H1 (cell line): Measurements from ENCODE around the gene USH1C. TPM values are rescaled to one million over a fixed set of nuclear protein-coding genes. Genes with fewer than 3 reads are reported as not detected.

Experiments used
- CTCF ChIA-PET: fragments of 300-600 bp; sonication (Branson Sonifier 250); formaldehyde crosslinking; loops from one replicate; lab custom pipeline; 2021; ENCODE audit not compliant: partially characterized antibody; lab: Charles Lee
- POLR2A ChIA-PET: fragments of 300-600 bp; sonication (Branson Sonifier 250); formaldehyde crosslinking; loops from one replicate; lab custom pipeline; 2021; ENCODE audit warnings: inconsistent platforms; ENCODE audit not compliant: partially characterized antibody; lab: Charles Lee
- DNase-seq, 2 experiments: peaks; one replicate each; pipeline versions ENCODE4 v3.0.0 to v3.0.0-alpha.2; 2010 to 2022; ENCODE audit warnings: low spot score in 2 of 2, low read depth in 1 of 2, mixed read lengths in 1 of 2
- FAIRE-seq: peaks from 2 replicates; lab custom pipeline; 2011; peaks lifted over from hg19 to GRCh38; lab: Jason Lieb, UNC
- H2AFZ ChIP-seq: 2 replicates; pipeline ENCODE4 v1.8.1; 2012; ENCODE audit warnings: low read length, inconsistent platforms
- H2AK5ac ChIP-seq: 2 replicates; pipeline ENCODE4 v1.6.1; 2013; ENCODE audit warnings: low read depth, low read length
- H2BK120ac ChIP-seq: replicated peaks from 2 replicates; pipeline ENCODE3; 2013; ENCODE audit warnings: low read depth, low read length, inconsistent platforms
- H2BK12ac ChIP-seq: 2 replicates; pipeline ENCODE4 v1.6.1; 2013; ENCODE audit warnings: low read depth, low read length
- H2BK15ac ChIP-seq: 2 replicates; pipeline ENCODE4 v1.6.1; 2013; ENCODE audit warnings: low read length
- H2BK20ac ChIP-seq: 2 replicates; pipeline ENCODE4 v1.6.1; 2013; ENCODE audit warnings: low read length
- H2BK5ac ChIP-seq: 2 replicates; pipeline ENCODE4 v1.6.1; 2013; ENCODE audit warnings: low read depth, low read length
- H3K14ac ChIP-seq: 2 replicates; pipeline ENCODE4 v1.6.1; 2013; ENCODE audit warnings: inconsistent platforms; ENCODE audit not compliant: insufficient read length
- H3K18ac ChIP-seq: 2 replicates; pipeline ENCODE4 v1.6.1; 2013; ENCODE audit warnings: low read length; ENCODE audit errors: extremely low read depth
- H3K23ac ChIP-seq: 2 replicates; pipeline ENCODE4 v1.6.1; 2013; ENCODE audit warnings: inconsistent platforms; ENCODE audit not compliant: insufficient read length
- H3K23me2 ChIP-seq: 2 replicates; pipeline ENCODE4 v1.6.1; 2013; ENCODE audit warnings: low read depth, low read length
- H3K27ac ChIP-seq: 2 replicates; pipeline ENCODE4 v1.6.1; 2011; ENCODE audit warnings: low read depth, low read length, inconsistent platforms
- H3K27me3 ChIP-seq, 4 experiments: replicated peaks in 1 of 4; 1 replicate in 1 of 4; 2 replicates in 3 of 4; pipeline versions ENCODE4 v1.6.1 to v1.8.1; 2011 to 2013; ENCODE audit warnings: low read length in 3 of 4, mild to moderate bottlenecking in 3 of 4, inconsistent platforms in 2 of 4, mixed read lengths in 2 of 4, moderate library complexity in 1 of 4; ENCODE audit not compliant: control insufficient read depth in 3 of 4, insufficient read depth in 3 of 4; ENCODE audit errors: extremely low read depth in 1 of 4
- H3K36me3 ChIP-seq, 4 experiments: 2 replicates each; pipeline versions ENCODE4 v1.6.1 to v1.8.1; 2011 to 2013; ENCODE audit warnings: mild to moderate bottlenecking in 4 of 4, low read length in 3 of 4, moderate library complexity in 2 of 4, control low read depth in 1 of 4, inconsistent platforms in 1 of 4; ENCODE audit not compliant: insufficient read depth in 4 of 4, control insufficient read depth in 2 of 4
- H3K4ac ChIP-seq: replicated peaks from 2 replicates; pipeline ENCODE3; 2013; ENCODE audit warnings: low read length, low read depth, mixed read lengths, inconsistent platforms; ENCODE audit not compliant: insufficient read length
- H3K4me1 ChIP-seq, 4 experiments: replicated peaks in 1 of 4; 1 replicate in 1 of 4; 2 replicates in 3 of 4; pipeline versions ENCODE4 v1.6.1 to v1.8.1; 2011 to 2013; ENCODE audit warnings: low read length in 3 of 4, inconsistent platforms in 2 of 4, mixed read lengths in 1 of 4; ENCODE audit not compliant: insufficient read depth in 4 of 4, control insufficient read depth in 3 of 4
- H3K4me2 ChIP-seq, 2 experiments: 2 replicates each; pipeline versions ENCODE4 v1.6.1 to v1.8.1; 2011 to 2013; ENCODE audit warnings: low read depth in 2 of 2, low read length in 2 of 2, control low read depth in 1 of 2, inconsistent platforms in 1 of 2, mild to moderate bottlenecking in 1 of 2; ENCODE audit not compliant: insufficient read depth in 1 of 2
- H3K4me3 ChIP-seq, 4 experiments: fragments of 200-600, 300-600 bp in 1 of 4; sonication (generic), shearing (Covaris generic), sonication (Bioruptor Twin) in 1 of 4; 2 replicates each; pipeline versions ENCODE4 v1.5.1 to v1.8.1; 2011 to 2016; ENCODE audit warnings: low read length in 4 of 4, low read depth in 3 of 4, control low read depth in 2 of 4, inconsistent platforms in 2 of 4, mild to moderate bottlenecking in 2 of 4, mixed read lengths in 1 of 4, moderate library complexity in 1 of 4; ENCODE audit not compliant: insufficient read depth in 2 of 4; ENCODE audit errors: extremely low read depth in 1 of 4
- H3K56ac ChIP-seq: replicated peaks from 2 replicates; pipeline ENCODE3; 2013; ENCODE audit warnings: low read depth, mild to moderate bottlenecking, mixed read lengths, low read length, inconsistent platforms; ENCODE audit not compliant: insufficient read length
- H3K79me1 ChIP-seq: 2 replicates; pipeline ENCODE4 v1.6.1; 2013; ENCODE audit warnings: low read depth, low read length, control low read depth
- H3K79me2 ChIP-seq, 2 experiments: 2 replicates each; pipeline versions ENCODE4 v1.6.1 to v1.8.1; 2012 to 2013; ENCODE audit warnings: low read length in 2 of 2, mild to moderate bottlenecking in 2 of 2, inconsistent platforms in 1 of 2; ENCODE audit not compliant: insufficient read depth in 2 of 2, control insufficient read depth in 1 of 2
- H3K9ac ChIP-seq, 4 experiments: replicated peaks in 1 of 4; 1 replicate in 1 of 4; 2 replicates in 3 of 4; pipeline versions ENCODE4 v1.6.1 to v1.8.1; 2011 to 2013; ENCODE audit warnings: low read depth in 3 of 4, low read length in 3 of 4, control low read depth in 2 of 4, mild to moderate bottlenecking in 2 of 4, moderate library complexity in 2 of 4, inconsistent platforms in 1 of 4; ENCODE audit errors: extremely low read depth in 1 of 4
- H3K9me3 ChIP-seq, 2 experiments: 2 replicates each; pipeline versions ENCODE4 v1.6.1 to v1.8.1; 2012 to 2013; ENCODE audit warnings: mild to moderate bottlenecking in 2 of 2, moderate library complexity in 2 of 2, control low read depth in 1 of 2, inconsistent platforms in 1 of 2, low read depth in 1 of 2, low read length in 1 of 2, mixed read lengths in 1 of 2; ENCODE audit not compliant: insufficient read depth in 2 of 2
- H4K20me1 ChIP-seq, 2 experiments: replicated peaks in 1 of 2; 2 replicates each; pipeline versions ENCODE3 to v1.8.1; 2011 to 2013; ENCODE audit warnings: inconsistent platforms in 2 of 2, low read length in 2 of 2, mild to moderate bottlenecking in 1 of 2; ENCODE audit not compliant: insufficient read depth in 2 of 2, control insufficient read depth in 1 of 2
- H4K5ac ChIP-seq: 2 replicates; pipeline ENCODE4 v1.6.1; 2013; ENCODE audit warnings: low read length, low read depth, mixed read lengths, inconsistent platforms; ENCODE audit not compliant: insufficient read length
- H4K8ac ChIP-seq: 2 replicates; pipeline ENCODE4 v1.8.0; 2013; ENCODE audit warnings: mild to moderate bottlenecking, moderate library complexity, low read length, inconsistent platforms; ENCODE audit not compliant: insufficient read depth; ENCODE audit errors: extremely low read depth
- H4K91ac ChIP-seq: replicated peaks from 2 replicates; pipeline ENCODE3; 2013; ENCODE audit warnings: low read length, mixed read lengths, inconsistent platforms; ENCODE audit not compliant: insufficient read length
- ATF3 ChIP-seq: IDR thresholded peaks from 2 replicates; pipeline ENCODE4 v1.6.1; 2011; ENCODE audit warnings: low read depth, mild to moderate bottlenecking, low read length; ENCODE audit not compliant: insufficient read depth
- BACH1 ChIP-seq: IDR thresholded peaks from 2 replicates; pipeline ENCODE4 v1.6.1; 2012; ENCODE audit warnings: low read length, improper control_type of control experiment
- BRCA1 ChIP-seq: IDR thresholded peaks from 2 replicates; pipeline ENCODE4 v1.6.1; 2012; ENCODE audit warnings: low read depth, low read length, improper control_type of control experiment
- EZH2 ChIP-seq: fragments of 200-600 bp; sonication (generic); IDR thresholded peaks from 2 replicates; pipeline ENCODE4 v1.7.1; 2012; ENCODE audit warnings: low read depth, mild to moderate bottlenecking, moderate library complexity, low read length, inconsistent platforms; ENCODE audit not compliant: severe bottlenecking
- JUND ChIP-seq: IDR thresholded peaks from 2 replicates; pipeline ENCODE4 v1.6.1; 2011; ENCODE audit warnings: mild to moderate bottlenecking, improper control_type of control experiment, low read length
- PHF8 ChIP-seq: fragments of 200-600 bp; sonication (generic); conservative IDR thresholded peaks from 2 replicates; pipeline ENCODE4 v1.7.1; 2012; ENCODE audit warnings: low read depth, mild to moderate bottlenecking, inconsistent platforms, low read length, moderate library complexity
- RFX5 ChIP-seq: IDR thresholded peaks from 2 replicates; pipeline ENCODE4 v1.6.1; 2011; ENCODE audit warnings: low read depth, low read length, improper control_type of control experiment, borderline replicate concordance
- RXRA ChIP-seq: IDR thresholded peaks from 2 replicates; pipeline ENCODE4 v1.6.1; 2011; ENCODE audit warnings: low read depth, mild to moderate bottlenecking, low read length, moderate library complexity; ENCODE audit not compliant: insufficient read depth
- SP1 ChIP-seq: IDR thresholded peaks from 2 replicates; pipeline ENCODE4 v1.6.1; 2011; ENCODE audit warnings: low read depth, low read length
- TAF7 ChIP-seq: optimal IDR thresholded peaks from 2 replicates; pipeline ENCODE3; 2011; ENCODE audit warnings: low read depth, mild to moderate bottlenecking, inconsistent platforms, low read length, moderate library complexity, borderline replicate concordance
- YY1 ChIP-seq: IDR thresholded peaks from 2 replicates; pipeline ENCODE4 v1.6.1; 2011; ENCODE audit warnings: low read depth, mild to moderate bottlenecking, low read length
- WGBS, 2 experiments: shearing (Covaris generic) in 1 of 2; methylation state at CpG; one replicate each; pipeline versions ENCODE4 v1.1.6 to v1.1.7; 2013 to 2015; ENCODE audit warnings: low lambda C conversion rate in 2 of 2, mixed read lengths in 2 of 2, inconsistent platforms in 1 of 2, low coverage in 1 of 2, missing lambda C conversion rate in 1 of 2; ENCODE audit not compliant: insufficient replicate concordance in 2 of 2, insufficient coverage in 1 of 2, insufficient read length in 1 of 2; ENCODE audit errors: extremely low coverage in 1 of 2, missing lambda C conversion rate in 1 of 2; 5-methylcytosine and 5-hydroxymethylcytosine counted together
- polyA plus RNA-seq, 7 experiments: library from polyadenylated mRNA; depleted of rRNA in 3 of 7; stranded (reverse) in 5 of 7; unstranded in 2 of 7; fragments of >200 nt in 5 of 7; fragments of 200-250 nt in 2 of 7; gene quantifications; 1 replicate in 5 of 7; 2 replicates in 1 of 7; 4 replicates in 1 of 7; pipeline versions ENCODE4 v1.2.1 to v1.2.3, GENCODE V29; 2011 to 2013; ENCODE audit warnings: missing spikeins in 2 of 7, mixed read lengths in 2 of 7
- total RNA-seq: library from RNA; stranded (reverse); fragmentation: NEBNext Ultra II Directional; extraction: Animal tissue kit (Norgen Biotek cat#: 25700); gene quantifications from 2 replicates; pipeline ENCODE4 v1.2.1, GENCODE V29; 2021

USH1C gene
- total and polyA plus RNA-seq, 2 of the 8 experiments (the other 6 are each of a cell fraction or from before 2014, with no cell fraction given) = 1.3 to 1.6 TPM

GRCh38 chr11:17543574-17544180, 539 bp downstream of the USH1C start:
- H3K4me2 ChIP-seq = peak overlapping the region; percentile 58 to 70
- H3K23ac ChIP-seq = no peak overlapping the region
- H2AK5ac ChIP-seq = no peak overlapping the region
- H2BK20ac ChIP-seq = no peak overlapping the region
- H2BK120ac ChIP-seq = no peak overlapping the region
- no peak overlapping the region for H4K5ac ChIP-seq
- H3K9ac ChIP-seq = 0 out of 7 replicates have a peak overlapping the region, but pooled peaks of 1 of the 4 experiments have one; percentile 20
- H3K79me1 ChIP-seq = no peaks in the 10 kb centered on the region
- H3K79me2 ChIP-seq = no peaks in the 10 kb centered on the region
- H2BK5ac ChIP-seq = 0 out of 2 replicates have a peak overlapping the region, but pooled peaks have one; percentile 44
- H3K36me3 ChIP-seq = no peaks in the 10 kb centered on the region
- DNase-seq (no peak), FAIRE-seq (no peak)
- H2BK12ac ChIP-seq = 0 out of 2 replicates have a peak overlapping the region, but pooled peaks have one; percentile 18
- no peak overlapping the region for H3K56ac ChIP-seq
- H3K4me1 ChIP-seq = peaks cover 6 to 19% (median 9%) of the 10 kb centered on the region in 4 experiments
- no peaks in the 10 kb centered on the region for H4K20me1 ChIP-seq
- peaks cover 0 to 24% (median 8%) of the 10 kb centered on the region in 4 experiments; a peak in 4 of 7 replicates for H3K27me3 ChIP-seq
- H3K18ac ChIP-seq = peak overlapping the region; percentile 60
- H3K4me3 ChIP-seq = peak overlapping the region; percentile 50 to 77 (median 62)
- H4K91ac ChIP-seq = no peak overlapping the region
- H3K14ac ChIP-seq = no peak overlapping the region
- H3K27ac ChIP-seq = no peak overlapping the region
- H3K23me2 ChIP-seq = peaks cover 10% of the 10 kb centered on the region
- H2AFZ ChIP-seq = peak overlapping the region; percentile 61; the same call in 1 of the 2 replicates
- no peak overlapping the region for H3K4ac ChIP-seq
- ChIA-PET POLR2A (interaction anchor here (0.6 kb wide), 1 partner anchor 347 kb away, joined by 3 read pairs; no protein-coding TSS in a partner anchor), CTCF (interaction anchor here (0.5 to 3.9 kb wide), 16 partner anchors 9 to 193 kb away, joined by 3 to 21 read pairs (median 5); partner anchors contain the start of gene KCNJ11)
- H3K9me3 ChIP-seq = no peaks in the 10 kb centered on the region
- H4K8ac ChIP-seq = peak overlapping the region; percentile 71; the same call in 1 of the 2 replicates
- H2BK15ac ChIP-seq = 0 out of 2 replicates have a peak overlapping the region, but pooled peaks have one; percentile 46
- 42% methylated on average over 17 of the region's 17 CpGs; no CpG with 5 or more reads in 1 of the 2 experiments for WGBS, 2 experiments
- TF ChIP-seq SP1 (no peak), EZH2 (no peak), RFX5 (no peak), BACH1 (no peak), TAF7 (no peak), ATF3 (no peak), YY1 (no peak), RXRA (no peak), BRCA1 (no peak), PHF8 (no peak), JUND (no peak)
